ENCODE results near the gene ERCC2.

- TF ChIP-seq CTCF (IDR thresholded peaks at IDR 0.05; ENCODE audit: low read depth, low read length, poor library complexity, severe bottlenecking) (no peak), EZH2phosphoT487 (IDR thresholded peaks at IDR 0.05; ENCODE audit: borderline replicate concordance, low read length) (no peak)
These were observed 22.6 kb downstream of the ERCC2 start for GRCh38 chr19:45347570-45348366.

Data from DOHH2 (cell line).